SK-N-SH treated with all-trans-retinoic acid at 6 μM for 48 hours (cell line): ENCODE results near the gene PRSS48.

ENCODE experiments used
- ARNTL ChIP-seq: fragments of 450-650 bp; formaldehyde crosslinking; IDR thresholded peaks from 2 replicates; pipeline ENCODE4 v1.5.0; 2020; ENCODE audit warnings: low read depth, mild to moderate bottlenecking, moderate library complexity, borderline replicate concordance
- CSDC2 ChIP-seq: fragments of 250-450 bp; sonication (Bioruptor Pico); IDR thresholded peaks from 2 replicates; pipeline ENCODE4 v1.5.0; 2020; ENCODE audit warnings: mild to moderate bottlenecking, moderate library complexity
- POU6F1 ChIP-seq: fragments of 250-450 bp; sonication (Bioruptor Pico); IDR thresholded peaks from 2 replicates; pipeline ENCODE4 v1.8.0; 2021; ENCODE audit warnings: low read depth, mild to moderate bottlenecking, moderate library complexity, borderline replicate concordance
- RARB ChIP-seq: fragments of 250-450 bp; sonication (Bioruptor Pico); IDR thresholded peaks from 2 replicates; pipeline ENCODE4 v1.8.0; 2021; ENCODE audit warnings: mild to moderate bottlenecking, moderate library complexity
- TCF4 ChIP-seq: fragments of 250-450 bp; sonication (Bioruptor Pico); IDR thresholded peaks from 2 replicates; pipeline ENCODE4 v1.8.0; 2021; ENCODE audit warnings: mild to moderate bottlenecking, moderate library complexity, borderline replicate concordance
- ZC3H10 ChIP-seq: fragments of 250-450 bp; sonication (Bioruptor Pico); IDR thresholded peaks from 2 replicates; pipeline ENCODE4 v1.5.1; 2021; ENCODE audit warnings: mild to moderate bottlenecking, moderate library complexity
- ZFP3 ChIP-seq: fragments of 250-450 bp; sonication (Bioruptor Pico); IDR thresholded peaks from 2 replicates; pipeline ENCODE4 v1.5.0; 2020; ENCODE audit warnings: mild to moderate bottlenecking, moderate library complexity
- ZFP30 ChIP-seq: fragments of 450-650 bp; formaldehyde crosslinking; IDR thresholded peaks from 2 replicates; pipeline ENCODE4 v1.5.0; 2022; ENCODE audit warnings: mild to moderate bottlenecking, moderate library complexity
- ZNF70 ChIP-seq: fragments of 450-650 bp; formaldehyde crosslinking; IDR thresholded peaks from 2 replicates; pipeline ENCODE4 v1.5.0; 2020; ENCODE audit warnings: mild to moderate bottlenecking, moderate library complexity
- TF ChIP-seq, protein P1 (sequence below): fragments of 250-450 bp; sonication (Bioruptor Pico); IDR thresholded peaks from 2 replicates; pipeline ENCODE4 v1.8.0; 2020; ENCODE audit warnings: mild to moderate bottlenecking, moderate library complexity, borderline replicate concordance

DNA sequence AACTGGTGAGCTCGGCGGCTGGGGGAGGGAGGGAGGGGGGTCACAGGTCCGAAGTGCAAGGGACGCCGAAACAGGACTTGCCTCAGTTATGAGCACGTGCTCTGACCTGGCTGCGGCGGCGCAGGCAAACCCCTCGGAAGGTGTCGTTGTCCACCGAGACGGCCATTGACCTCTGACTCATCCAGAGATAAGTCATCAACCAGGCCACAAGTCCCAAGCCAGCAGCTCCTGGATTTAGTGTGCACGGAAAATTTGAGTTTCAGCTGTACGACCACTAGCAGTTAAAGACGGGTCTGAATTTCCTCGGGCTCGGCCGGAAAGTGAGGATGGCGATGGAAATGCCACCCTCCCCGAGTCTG, 47.8 kb downstream of the PRSS48 start:
- TF ChIP-seq, protein P1, sequence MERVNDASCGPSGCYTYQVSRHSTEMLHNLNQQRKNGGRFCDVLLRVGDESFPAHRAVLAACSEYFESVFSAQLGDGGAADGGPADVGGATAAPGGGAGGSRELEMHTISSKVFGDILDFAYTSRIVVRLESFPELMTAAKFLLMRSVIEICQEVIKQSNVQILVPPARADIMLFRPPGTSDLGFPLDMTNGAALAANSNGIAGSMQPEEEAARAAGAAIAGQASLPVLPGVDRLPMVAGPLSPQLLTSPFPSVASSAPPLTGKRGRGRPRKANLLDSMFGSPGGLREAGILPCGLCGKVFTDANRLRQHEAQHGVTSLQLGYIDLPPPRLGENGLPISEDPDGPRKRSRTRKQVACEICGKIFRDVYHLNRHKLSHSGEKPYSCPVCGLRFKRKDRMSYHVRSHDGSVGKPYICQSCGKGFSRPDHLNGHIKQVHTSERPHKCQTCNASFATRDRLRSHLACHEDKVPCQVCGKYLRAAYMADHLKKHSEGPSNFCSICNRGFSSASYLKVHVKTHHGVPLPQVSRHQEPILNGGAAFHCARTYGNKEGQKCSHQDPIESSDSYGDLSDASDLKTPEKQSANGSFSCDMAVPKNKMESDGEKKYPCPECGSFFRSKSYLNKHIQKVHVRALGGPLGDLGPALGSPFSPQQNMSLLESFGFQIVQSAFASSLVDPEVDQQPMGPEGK (CRISPR knock-in tag): no peak
- TF ChIP-seq RARB (CRISPR knock-in tag) (no peak), ZNF70 (CRISPR knock-in tag) (no peak), ARNTL (CRISPR knock-in tag) (no peak), POU6F1 (CRISPR knock-in tag) (no peak), ZFP30 (CRISPR knock-in tag) (no peak), ZC3H10 (CRISPR knock-in tag) (no peak), CSDC2 (CRISPR knock-in tag) (no peak), TCF4 (CRISPR knock-in tag) (no peak), ZFP3 (CRISPR knock-in tag) (no peak)
